Heart left ventricle (tissue), 16 donors: ENCODE measurements around the gene AGAP4. TPM values are rescaled to one million over a fixed set of nuclear protein-coding genes. Genes with fewer than 3 reads are reported as not detected.
"Not testable (repeated sequence)": the region's sequence is repeated elsewhere in the genome, so short reads cannot be mapped to it uniquely, and the experiment has no call there.

Source experiments
- ATAC-seq, 4 donors: fragments of 200-7000 bp; cut with Tn5 transposase; one replicate each; pipeline ENCODE4 v1.9.1; 2020 to 2022; ENCODE audit warnings: moderate library complexity in 4 of 4, mild to moderate bottlenecking in 3 of 4, moderate number of reproducible peaks in 1 of 4
- DNase-seq, 5 donors: peaks; one replicate each; pipeline ENCODE4 v3.0.0-alpha.2; 2020
- H3K27ac ChIP-seq, 12 donors: fragments of 200-600 bp; sonication (generic) in 4 of 12; one replicate each; pipeline versions ENCODE4 v1.5.0 to v1.8.0; 2016 to 2022; ENCODE audit warnings: mild to moderate bottlenecking in 2 of 12
- H3K27me3 ChIP-seq, 9 donors: fragments of 200-600 bp; sonication (generic) in 2 of 9; one replicate each; pipeline versions ENCODE4 v1.5.1 to v1.8.0; 2016 to 2022; ENCODE audit warnings: mild to moderate bottlenecking in 3 of 9
- H3K36me3 ChIP-seq, 9 donors: fragments of 200-600 bp; sonication (generic) in 2 of 9; one replicate each; pipeline versions ENCODE4 v1.5.0 to v1.8.0; 2018 to 2022; ENCODE audit warnings: mild to moderate bottlenecking in 2 of 9
- H3K4me1 ChIP-seq, 12 donors: fragments of 200-600 bp; sonication (generic) in 4 of 12; one replicate each; pipeline versions ENCODE4 v1.5.0 to v1.8.0; 2016 to 2022; ENCODE audit warnings: mild to moderate bottlenecking in 3 of 12
- H3K4me3 ChIP-seq, 12 donors: fragments of 200-600 bp; sonication (generic) in 4 of 12; one replicate each; pipeline versions ENCODE4 v1.5.0 to v1.8.0; 2017 to 2022; ENCODE audit warnings: mild to moderate bottlenecking in 9 of 12, moderate library complexity in 4 of 12
- H3K9me3 ChIP-seq, 12 donors: fragments of 200-600 bp; sonication (generic) in 4 of 12; one replicate each; pipeline versions ENCODE4 v1.5.0 to v1.8.0; 2016 to 2022; ENCODE audit warnings: mild to moderate bottlenecking in 1 of 12
- WGBS, 4 donors: extraction: QIAGEN DNeasy Blood & Tissue Kit in 2 of 4; methylation state at CpG; one replicate each; pipeline versions ENCODE4 v1.1.5 to v1.1.7; 2013 to 2018; 5-methylcytosine and 5-hydroxymethylcytosine counted together
- intact Hi-C, 10 donors: fragments of 100-400 bp; cut with DNase I; formaldehyde crosslinking; loops; one replicate each; pipeline versions ENCODE4 v1.11.1 to v1.14.2; 2022
- polyA plus RNA-seq, 2 donors: library from polyadenylated mRNA; stranded (reverse); fragments of 200-250 nt; gene quantifications; one replicate each; pipeline ENCODE4 v1.2.3, GENCODE V29; 2013
- total RNA-seq, 9 donors: library from RNA; depleted of rRNA in 2 of 9; stranded (reverse); fragments of >200 nt in 2 of 9; fragmentation: NEBNext Ultra II Directional in 3 of 9; extraction: Animal tissue kit (Norgen Biotek cat#: 25700) in 3 of 9; gene quantifications; one replicate each; pipeline versions ENCODE4 v1.1.0 to v1.2.4, GENCODE V29; 2016 to 2023
- donor health status: ischemic (EF 13 %, LVEDD 7.1; RV severe dilation, severe dysfunction).
- donor health status: healthy with polysubstance abuse.
- donor health status: DM: no; HTN: yes; CAD: no.
- donor health status: DM: no; HTN: no; CAD: no.
- donor health status: ischemic (EF 25% LVEDD 6.9; RV normal size, moderate dysfunction).
- donor health status: ischemic (EF 25% LVEDD 5.7; RV mildly dilated, moderate dysfunction).
- donor health status: healthy.
- donor health status: DM: yes; HTN: yes; CAD: no.
- donor health status: ischemic (EF 35%, LVEDD 5.7; RV mildly dilated, moderate dysfunction).
- donor health status: nonischemic (EF 11% LVEDD 7.7; RV severe dilation, severe dysfunction).
- donor health status: DM: yes; HTN: yes; CAD: no.
- donor health status: PGD.
- donor health status: ischemic (EF 29% LVEDD 5.4; RV normal size, mild dysfunction).
- donor health status: nonischemic (EF 23%, LVEDD 6.1; RV moderate dilation, normal function).

Gene AGAP4
- total and polyA plus RNA-seq, 11 donors, result 2.5 to 12.0 (median 6.2) TPM

- H3K9me3 ChIP-seq, H3K27ac ChIP-seq, ATAC-seq, DNase-seq, intact Hi-C loops, H3K4me3 ChIP-seq, H3K4me1 ChIP-seq, H3K27me3 ChIP-seq: not testable (repeated sequence)
- peaks cover 0 to 69% (median 51%) of the 10 kb centered on the region in 9 donors for H3K36me3 ChIP-seq
- 50 to 55% (median 54%) methylated on average over 1 of the region's 1 CpG; no CpG with 5 or more reads in 1 of the 4 donors for WGBS, 4 donors
Observed at GRCh38 chr10:45786217-45786616, 61.1 kb downstream of the AGAP4 start.

Other genes starting within 250 kb of the AGAP4 start
- gene ZFAND4, start 174.7 kb downstream of the AGAP4 start, total RNA-seq, result 10 to 100 TPM in 6 of 9 donors, 1 to 10 TPM in 3; 6.3 to 15.5 (median 10.5) TPM
- 1 to 10 TPM; 3.4 to 5.0 TPM for gene ZFAND4, start 174.7 kb downstream of the AGAP4 start, polyA plus RNA-seq
- gene WASHC2C, start 120.2 kb downstream of the AGAP4 start, total RNA-seq, result 10 to 100 TPM; 20.1 to 36.5 (median 23.6) TPM
- 10 to 100 TPM; 10.2 to 15.3 TPM for gene WASHC2C, start 120.2 kb downstream of the AGAP4 start, polyA plus RNA-seq
- 100 to 1,000 TPM in 2 of 9 donors, 10 to 100 TPM in 7; 73.9 to 111 (median 83.5) TPM for gene TIMM23, start 125.0 kb upstream of the AGAP4 start, total RNA-seq
- 100 to 1,000 TPM; 118 to 123 TPM for gene TIMM23, start 125.0 kb upstream of the AGAP4 start, polyA plus RNA-seq
- gene NCOA4, start 183.1 kb upstream of the AGAP4 start, total RNA-seq, result 100 to 1,000 TPM; 187 to 296 (median 256) TPM
- gene NCOA4, start 183.1 kb upstream of the AGAP4 start, polyA plus RNA-seq, result 100 to 1,000 TPM in 1 of 2 donors, 10 to 100 TPM in 1; 55.1 to 109 TPM
- gene MSMB, start 198.8 kb upstream of the AGAP4 start, total RNA-seq, result not detected
- not detected for gene MSMB, start 198.8 kb upstream of the AGAP4 start, polyA plus RNA-seq